ENCODE measurements around the gene TMEM229B. TPM values are rescaled to one million over a fixed set of nuclear protein-coding genes. Genes with fewer than 3 reads are reported as not detected.

The TMEM229B gene
- total and polyA plus RNA-seq, 2 experiments from 2014 or later = 18.3 to 25.6 TPM

GRCh38 chr14:67446371-67447032 is 42.0 kb downstream of the TMEM229B start:
- no peaks in the 10 kb centered on the region for H3K9me2 ChIP-seq (replicated peaks; ENCODE audit: insufficient read depth)
- H2AFZ ChIP-seq = no peak overlapping the region
- H3K9me3 ChIP-seq (ENCODE audit: low read depth) = no peaks in the 10 kb centered on the region
- TF ChIP-seq, protein P1, sequence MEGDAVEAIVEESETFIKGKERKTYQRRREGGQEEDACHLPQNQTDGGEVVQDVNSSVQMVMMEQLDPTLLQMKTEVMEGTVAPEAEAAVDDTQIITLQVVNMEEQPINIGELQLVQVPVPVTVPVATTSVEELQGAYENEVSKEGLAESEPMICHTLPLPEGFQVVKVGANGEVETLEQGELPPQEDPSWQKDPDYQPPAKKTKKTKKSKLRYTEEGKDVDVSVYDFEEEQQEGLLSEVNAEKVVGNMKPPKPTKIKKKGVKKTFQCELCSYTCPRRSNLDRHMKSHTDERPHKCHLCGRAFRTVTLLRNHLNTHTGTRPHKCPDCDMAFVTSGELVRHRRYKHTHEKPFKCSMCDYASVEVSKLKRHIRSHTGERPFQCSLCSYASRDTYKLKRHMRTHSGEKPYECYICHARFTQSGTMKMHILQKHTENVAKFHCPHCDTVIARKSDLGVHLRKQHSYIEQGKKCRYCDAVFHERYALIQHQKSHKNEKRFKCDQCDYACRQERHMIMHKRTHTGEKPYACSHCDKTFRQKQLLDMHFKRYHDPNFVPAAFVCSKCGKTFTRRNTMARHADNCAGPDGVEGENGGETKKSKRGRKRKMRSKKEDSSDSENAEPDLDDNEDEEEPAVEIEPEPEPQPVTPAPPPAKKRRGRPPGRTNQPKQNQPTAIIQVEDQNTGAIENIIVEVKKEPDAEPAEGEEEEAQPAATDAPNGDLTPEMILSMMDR (IDR thresholded peaks at IDR 0.05; ENCODE audit: poor library complexity) = no peak
- no peak for TF ChIP-seq EZH2phosphoT487 (IDR thresholded peaks at IDR 0.05; ENCODE audit: low read depth, severe bottlenecking, unreplicated experiment)
- no peak for TF ChIP-seq EZH2 (IDR thresholded peaks at IDR 0.05; ENCODE audit: borderline replicate concordance)
- no peak overlapping the region for H3K27ac ChIP-seq
- H3K79me2 ChIP-seq = no peaks in the 10 kb centered on the region
- H4K20me1 ChIP-seq (ENCODE audit: insufficient read depth, poor library complexity, severe bottlenecking) = no peaks in the 10 kb centered on the region
- H3K4me3 ChIP-seq = no peak overlapping the region
- no peaks in the 10 kb centered on the region for H3K27me3 ChIP-seq
- WGBS (ENCODE audit: low lambda C conversion rate, missing lambda C conversion rate) = 63% methylated on average over 8 of the region's 8 CpGs
- DNase-seq (ENCODE audit: low spot score) = peak; percentile 31
- no peaks in the 10 kb centered on the region for H3K36me3 ChIP-seq (replicated peaks; ENCODE audit: insufficient read depth, low read depth)
- no peak overlapping the region for H3K4me2 ChIP-seq
- peaks cover 8% of the 10 kb centered on the region for H3K4me1 ChIP-seq (ENCODE audit: insufficient read depth)

DNA sequence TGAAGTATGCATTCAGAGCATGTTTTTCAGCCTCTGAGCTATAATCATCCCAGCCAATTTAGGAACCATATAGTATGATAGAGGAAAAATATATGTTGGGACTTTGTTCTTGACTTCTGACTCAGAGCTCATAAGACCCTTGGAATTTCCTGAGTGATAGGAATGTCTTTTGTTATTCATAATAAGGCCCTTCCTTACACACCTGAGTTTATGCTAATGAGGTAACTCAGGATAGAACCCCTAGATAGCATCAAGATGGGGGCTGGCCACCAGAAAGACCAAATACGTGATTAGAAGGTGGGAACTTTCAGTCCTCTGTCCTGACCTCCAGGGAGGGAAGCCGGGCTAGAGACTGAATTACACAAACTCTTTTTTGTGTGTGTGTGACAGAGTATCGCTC is 44.1 kb downstream of the TMEM229B start:
- no peak overlapping the region for H3K4me2 ChIP-seq
- H3K9me2 ChIP-seq (replicated peaks; ENCODE audit: insufficient read depth) = no peaks in the 10 kb centered on the region
- no peaks in the 10 kb centered on the region for H3K27me3 ChIP-seq
- no peaks in the 10 kb centered on the region for H3K79me2 ChIP-seq
- H3K9me3 ChIP-seq (ENCODE audit: low read depth) = no peaks in the 10 kb centered on the region
- 78% methylated on average over 3 of the region's 3 CpGs for WGBS (ENCODE audit: low lambda C conversion rate, missing lambda C conversion rate)
- TF ChIP-seq EZH2phosphoT487 (IDR thresholded peaks at IDR 0.05; ENCODE audit: low read depth, severe bottlenecking, unreplicated experiment) = no peak
- TF ChIP-seq, protein P1 (IDR thresholded peaks at IDR 0.05; ENCODE audit: poor library complexity) = no peak
- no peak for TF ChIP-seq EZH2 (IDR thresholded peaks at IDR 0.05; ENCODE audit: borderline replicate concordance)
- no peaks in the 10 kb centered on the region for H3K36me3 ChIP-seq (replicated peaks; ENCODE audit: insufficient read depth, low read depth)
- no peak overlapping the region for H3K27ac ChIP-seq
- H2AFZ ChIP-seq = no peak overlapping the region
- no peak for DNase-seq (ENCODE audit: low spot score)
- H3K4me3 ChIP-seq = no peak overlapping the region
- no peaks in the 10 kb centered on the region for H4K20me1 ChIP-seq (ENCODE audit: insufficient read depth, poor library complexity, severe bottlenecking)
- peaks cover 14% of the 10 kb centered on the region for H3K4me1 ChIP-seq (ENCODE audit: insufficient read depth)

DNA sequence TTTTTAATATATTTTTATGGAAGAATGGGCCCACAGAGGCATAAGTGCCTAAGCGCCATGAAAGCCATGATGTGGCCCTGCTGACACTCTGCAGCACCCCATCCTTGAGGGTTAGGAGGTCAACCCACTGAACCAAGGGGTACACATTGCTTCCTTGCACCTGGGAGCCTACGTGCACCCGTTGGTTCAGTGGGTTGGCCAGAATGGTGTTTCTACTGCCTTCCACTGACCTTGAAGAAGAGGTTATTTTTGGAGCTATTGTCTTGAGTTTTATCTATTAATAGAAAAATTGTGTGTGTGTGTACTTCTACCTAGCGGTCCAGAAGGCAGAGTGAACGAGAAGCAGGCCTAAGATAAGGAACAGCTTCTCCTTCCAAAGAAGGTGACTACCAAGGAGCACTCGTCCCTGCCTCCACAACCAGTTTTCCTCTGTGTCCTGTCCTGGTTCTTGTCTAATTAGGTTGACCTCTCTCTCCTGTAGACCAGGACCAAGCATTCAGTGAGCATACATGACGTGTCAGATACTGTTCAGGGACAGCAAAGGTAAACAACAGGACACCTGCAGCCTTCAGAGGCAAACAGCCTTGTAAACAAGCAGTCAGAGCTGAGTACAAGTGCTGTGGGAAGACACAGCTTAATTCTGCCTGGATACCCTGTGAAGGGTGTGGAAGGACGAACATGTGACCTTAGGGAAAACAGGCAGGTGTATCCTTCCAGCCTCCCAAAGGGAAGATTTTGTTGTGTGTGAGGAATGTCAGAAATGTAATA is 46.2 kb downstream of the TMEM229B start:
- Histone ChIP-seq H3K27me3 (no peaks in the 10 kb centered on the region), H3K9me2 (replicated peaks; ENCODE audit: insufficient read depth) (no peaks in the 10 kb centered on the region), H3K4me1 (ENCODE audit: insufficient read depth) (peaks cover 14% of the 10 kb centered on the region), H3K4me2 (no peak overlapping the region), H4K20me1 (ENCODE audit: insufficient read depth, poor library complexity, severe bottlenecking) (no peaks in the 10 kb centered on the region), H3K36me3 (replicated peaks; ENCODE audit: insufficient read depth, low read depth) (no peaks in the 10 kb centered on the region), H3K27ac (no peak overlapping the region), H3K79me2 (no peaks in the 10 kb centered on the region), H3K4me3 (no peak overlapping the region), H2AFZ (no peak overlapping the region), H3K9me3 (ENCODE audit: low read depth) (no peaks in the 10 kb centered on the region)
- no peak for DNase-seq (ENCODE audit: low spot score)
- TF ChIP-seq EZH2 (IDR thresholded peaks at IDR 0.05; ENCODE audit: borderline replicate concordance) = no peak
- TF ChIP-seq EZH2phosphoT487 (IDR thresholded peaks at IDR 0.05; ENCODE audit: low read depth, severe bottlenecking, unreplicated experiment) = no peak
- TF ChIP-seq, protein P1 (IDR thresholded peaks at IDR 0.05; ENCODE audit: poor library complexity) = no peak
- WGBS (ENCODE audit: low lambda C conversion rate, missing lambda C conversion rate) = 76% methylated on average over 8 of the region's 8 CpGs
